Erythroblast (primary cell): ENCODE results near the gene SNTB2.

Experiments
- DNase-seq, 2 experiments: peaks; one replicate each; lab custom pipeline; 2025; lab: John Stamatoyannopoulos, UW
- GATA1 ChIP-seq: IDR thresholded peaks from 2 replicates; pipeline ENCODE4 v1.6.1; 2011; ENCODE audit warnings: low read depth, mild to moderate bottlenecking, control low read depth, low read length, moderate library complexity
- POLR2A ChIP-seq: IDR thresholded peaks from 2 replicates; pipeline ENCODE4 v1.6.1; 2011; ENCODE audit warnings: mild to moderate bottlenecking, low read length

Gene SNTB2

DNA sequence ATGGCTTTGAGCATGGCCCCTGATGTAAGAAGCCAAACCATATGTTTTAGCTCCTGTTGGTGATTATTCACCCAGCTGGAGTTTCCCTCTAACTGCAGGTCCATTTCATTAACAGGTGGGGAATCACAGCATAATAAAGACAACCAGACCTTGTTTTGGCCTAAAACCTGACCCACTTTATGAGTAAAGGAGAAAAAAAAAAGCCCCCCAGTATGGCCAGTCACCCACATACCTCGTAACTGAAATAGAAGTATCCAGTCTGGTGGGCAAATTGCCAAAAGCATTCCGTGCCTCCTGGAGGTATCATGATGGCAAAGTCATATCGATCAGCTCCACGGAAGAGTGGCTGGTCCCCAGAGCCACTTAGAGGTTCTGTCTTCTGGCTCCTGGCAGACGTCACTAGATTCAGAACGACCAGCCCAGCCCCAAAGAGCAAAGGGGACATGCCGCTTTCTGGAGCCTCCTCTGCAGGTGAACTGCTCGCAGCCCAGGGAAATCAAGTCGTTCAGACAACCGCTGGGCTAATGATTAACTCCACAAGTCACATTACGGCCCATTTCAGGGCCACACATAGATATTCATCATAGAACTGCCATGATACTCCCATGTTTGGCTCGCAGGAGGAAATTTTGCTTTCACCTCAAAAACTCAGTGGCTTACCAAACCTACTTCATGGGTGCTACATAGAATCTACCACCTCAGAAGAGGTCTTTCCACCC, 164.5 kb downstream of the SNTB2 start, which contains the start of gene TMED6:
TMED6 (minus strand) TSS at position 478 of the 719 bp plus-strand sequence; CDS start at position 445, 33 bp downstream.
- no peak for TF ChIP-seq POLR2A
- TF ChIP-seq GATA1 = no peak
- DNase-seq = no peak
